SK-N-SH (cell line): Measurements from ENCODE around the gene SLCO3A1. TPM values are rescaled to one million over a fixed set of nuclear protein-coding genes. Genes with fewer than 3 reads are reported as not detected.

Experiments used
- CTCF ChIA-PET: fragments of 300-600, 350-600 bp; formaldehyde crosslinking; extraction: SDS; loops from one replicate; lab custom pipeline; 2021; lab: Yijun Ruan, JAX
- POLR2A ChIA-PET: fragments of 350-600 bp; sonication (Branson Sonifier 250); formaldehyde crosslinking; extraction: SDS; loops from one replicate; lab custom pipeline; 2020; ENCODE audit warnings: antibody characterized with exemption, inconsistent platforms; lab: Yijun Ruan, JAX
- DNase-seq: peaks from one replicate; pipeline ENCODE4 v3.0.0; 2012
- H2AFZ ChIP-seq: fragments of 200-600 bp; sonication (generic); 2 replicates; pipeline ENCODE4 v1.8.1; 2016; ENCODE audit warnings: antibody characterized with exemption, mild to moderate bottlenecking, low read depth
- H3F3A ChIP-seq: fragments of 200-600 bp; sonication (generic); replicated peaks from 2 replicates; pipeline ENCODE3; 2016; ENCODE audit warnings: antibody characterized with exemption, mild to moderate bottlenecking; ENCODE audit not compliant: insufficient read depth
- H3K27ac ChIP-seq, 2 experiments: fragments of 200-500 bp in 1 of 2; fragments of 200-600 bp in 1 of 2; sonication (Bioruptor generic) in 1 of 2; sonication (generic), shearing (Covaris generic) in 1 of 2; 2 replicates each; pipeline versions ENCODE4 v1.5.1 to v1.6.1; 2014 to 2016; ENCODE audit warnings: low read depth in 2 of 2, inconsistent platforms in 1 of 2, low read length in 1 of 2, mild to moderate bottlenecking in 1 of 2, mixed read lengths in 1 of 2
- H3K27me3 ChIP-seq: fragments of 200-600 bp; sonication (generic), shearing (Covaris generic); 2 replicates; pipeline ENCODE4 v1.6.1; 2016; ENCODE audit warnings: mixed run types; ENCODE audit not compliant: insufficient read depth
- H3K36me3 ChIP-seq, 2 experiments: fragments of 200-500 bp in 1 of 2; fragments of 200-600 bp in 1 of 2; sonication (Bioruptor generic) in 1 of 2; sonication (generic) in 1 of 2; replicated peaks in 1 of 2; 2 replicates each; pipeline versions ENCODE3 to v1.5.1; 2014 to 2016; ENCODE audit warnings: low read length in 1 of 2, mild to moderate bottlenecking in 1 of 2; ENCODE audit not compliant: insufficient read depth in 2 of 2, control insufficient read depth in 1 of 2
- H3K4me1 ChIP-seq, 2 experiments: fragments of 200-500 bp in 1 of 2; fragments of 200-600 bp in 1 of 2; sonication (Bioruptor generic) in 1 of 2; sonication (generic), shearing (Covaris generic) in 1 of 2; 2 replicates each; pipeline versions ENCODE4 v1.5.1 to v1.6.1; 2014 to 2016; ENCODE audit warnings: low read depth in 1 of 2, low read length in 1 of 2, mixed run types in 1 of 2; ENCODE audit not compliant: insufficient read depth in 2 of 2, control insufficient read depth in 1 of 2
- H3K4me2 ChIP-seq: fragments of 200-600 bp; sonication (generic), shearing (Covaris generic); 2 replicates; pipeline ENCODE4 v1.6.1; 2017; ENCODE audit warnings: mixed run types
- H3K4me3 ChIP-seq, 2 experiments: fragments of 200-500 bp in 1 of 2; fragments of 200-600 bp in 1 of 2; sonication (Bioruptor generic) in 1 of 2; sonication (generic), shearing (Covaris generic) in 1 of 2; 2 replicates each; pipeline versions ENCODE4 v1.5.1 to v1.8.1; 2014 to 2016; ENCODE audit warnings: low read depth in 2 of 2, inconsistent platforms in 1 of 2, low read length in 1 of 2, mild to moderate bottlenecking in 1 of 2, mixed read lengths in 1 of 2, moderate library complexity in 1 of 2
- H3K79me2 ChIP-seq: fragments of 200-600 bp; sonication (generic); 2 replicates; pipeline ENCODE4 v1.8.1; 2017; ENCODE audit warnings: mild to moderate bottlenecking; ENCODE audit not compliant: insufficient read depth
- H3K9ac ChIP-seq: fragments of 200-600 bp; sonication (generic); 2 replicates; pipeline ENCODE4 v1.6.1; 2017; ENCODE audit warnings: mixed run types
- H3K9me2 ChIP-seq: fragments of 200-600 bp; sonication (generic); 2 replicates; pipeline ENCODE4 v1.6.1; 2017; ENCODE audit warnings: mixed run types
- H3K9me3 ChIP-seq: fragments of 200-600 bp; sonication (generic); 2 replicates; pipeline ENCODE4 v1.6.1; 2017; ENCODE audit warnings: mixed run types, mild to moderate bottlenecking, moderate library complexity
- H4K20me1 ChIP-seq: fragments of 200-600 bp; sonication (generic); 2 replicates; pipeline ENCODE4 v1.6.1; 2017; ENCODE audit warnings: mild to moderate bottlenecking, mixed run types; ENCODE audit not compliant: insufficient read depth
- FOSL2 ChIP-seq: IDR thresholded peaks from 2 replicates; pipeline ENCODE4 v1.4.0; 2012; ENCODE audit warnings: low read depth, mild to moderate bottlenecking, moderate library complexity, borderline replicate concordance
- GABPA ChIP-seq: IDR thresholded peaks from 2 replicates; pipeline ENCODE4 v1.4.0; 2012; ENCODE audit warnings: low read depth, mild to moderate bottlenecking
- IRF3 ChIP-seq: fragments of 150-350 bp; IDR thresholded peaks from 2 replicates; pipeline ENCODE4 v1.6.1; 2016; ENCODE audit warnings: mild to moderate bottlenecking, low read depth, low read length
- JUND ChIP-seq: IDR thresholded peaks from 2 replicates; pipeline ENCODE4 v1.4.0; 2012
- MEF2A ChIP-seq: IDR thresholded peaks from 2 replicates; pipeline ENCODE4 v1.4.0; 2012; ENCODE audit warnings: low read depth, borderline replicate concordance
- MXI1 ChIP-seq: IDR thresholded peaks from 2 replicates; pipeline ENCODE4 v1.6.1; 2012; ENCODE audit warnings: mild to moderate bottlenecking, low read depth, low read length, improper control_type of control experiment
- NRF1 ChIP-seq: IDR thresholded peaks from 2 replicates; pipeline ENCODE4 v1.6.1; 2012; ENCODE audit warnings: low read depth, mild to moderate bottlenecking, low read length
- PBX3 ChIP-seq: IDR thresholded peaks from 2 replicates; pipeline ENCODE4; 2012
- RAD21 ChIP-seq: IDR thresholded peaks from 2 replicates; pipeline ENCODE4 v1.6.1; 2012; ENCODE audit warnings: mild to moderate bottlenecking, low read length
- RXRA ChIP-seq: IDR thresholded peaks from 2 replicates; pipeline ENCODE4 v1.4.0; 2012; ENCODE audit warnings: low read depth, mild to moderate bottlenecking, borderline replicate concordance
- SIN3A ChIP-seq: IDR thresholded peaks from 2 replicates; pipeline ENCODE4 v1.6.1; 2012; ENCODE audit warnings: low read depth, mild to moderate bottlenecking, low read length, moderate library complexity, borderline replicate concordance
- TEAD4 ChIP-seq: IDR thresholded peaks from 2 replicates; pipeline ENCODE4 v1.4.0; 2012; ENCODE audit warnings: mild to moderate bottlenecking, borderline replicate concordance; ENCODE audit not compliant: insufficient read depth
- USF2 ChIP-seq: fragments of 150-350 bp; IDR thresholded peaks from 2 replicates; pipeline ENCODE4 v1.6.1; 2017; ENCODE audit warnings: antibody characterized with exemption, low read length, low read depth, borderline replicate concordance
- WGBS: methylation state at CpG from one replicate; pipeline ENCODE4 v1.1.6; 2017; ENCODE audit warnings: low lambda C conversion rate; 5-methylcytosine and 5-hydroxymethylcytosine counted together
- polyA plus RNA-seq, 3 experiments: library from polyadenylated mRNA; depleted of rRNA; stranded (reverse); fragments of >200 nt; gene quantifications; 2 replicates each; pipeline ENCODE4 v1.2.3, GENCODE V29; 2012
- TF ChIP-seq, protein P1 (sequence below): IDR thresholded peaks from 2 replicates; pipeline ENCODE4 v1.4.0; 2012; ENCODE audit warnings: low read depth, borderline replicate concordance

Gene SLCO3A1
- polyA plus RNA-seq, 1 of the 3 experiments (the other 2 are of a cell fraction): 19.7 TPM

GRCh38 chr15:92159481-92159880 lies 306.0 kb downstream of the SLCO3A1 start:
- no peaks in the 10 kb centered on the region for H3F3A ChIP-seq
- ChIA-PET POLR2A (no interaction called here), CTCF (no interaction called here)
- H3K79me2 ChIP-seq: no peaks in the 10 kb centered on the region
- H2AFZ ChIP-seq: no peak overlapping the region
- no peaks in the 10 kb centered on the region for H4K20me1 ChIP-seq
- peaks cover 0 to 3% of the 10 kb centered on the region in 2 experiments; a peak in 1 of 4 replicates for H3K4me1 ChIP-seq
- H3K27ac ChIP-seq: no peak overlapping the region
- no peak overlapping the region for H3K4me3 ChIP-seq
- H3K9me2 ChIP-seq: no peaks in the 10 kb centered on the region
- peaks cover 0 to 3% of the 10 kb centered on the region in 2 experiments for H3K36me3 ChIP-seq
- no peaks in the 10 kb centered on the region for H3K9me3 ChIP-seq
- TF ChIP-seq FOSL2 (no peak), SIN3A (no peak), RXRA (no peak), MEF2A (no peak), NRF1 (no peak), USF2 (no peak), JUND (no peak)
- TF ChIP-seq, protein P1, sequence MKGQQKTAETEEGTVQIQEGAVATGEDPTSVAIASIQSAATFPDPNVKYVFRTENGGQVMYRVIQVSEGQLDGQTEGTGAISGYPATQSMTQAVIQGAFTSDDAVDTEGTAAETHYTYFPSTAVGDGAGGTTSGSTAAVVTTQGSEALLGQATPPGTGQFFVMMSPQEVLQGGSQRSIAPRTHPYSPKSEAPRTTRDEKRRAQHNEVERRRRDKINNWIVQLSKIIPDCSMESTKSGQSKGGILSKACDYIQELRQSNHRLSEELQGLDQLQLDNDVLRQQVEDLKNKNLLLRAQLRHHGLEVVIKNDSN: no peak
- no peak overlapping the region for H3K4me2 ChIP-seq
- no peak overlapping the region for H3K9ac ChIP-seq
- H3K27me3 ChIP-seq: no peaks in the 10 kb centered on the region
- DNase-seq: no peak
- WGBS: 91% methylated on average over 2 of the region's 2 CpGs

GRCh38 chr15:92159906-92160841 lies 306.7 kb downstream of the SLCO3A1 start:
- peaks cover 0 to 3% of the 10 kb centered on the region in 2 experiments; a peak in 1 of 4 replicates for H3K4me1 ChIP-seq
- DNase-seq: peak; percentile 14
- no peaks in the 10 kb centered on the region for H3K27me3 ChIP-seq
- no peak overlapping the region for H2AFZ ChIP-seq
- no peaks in the 10 kb centered on the region for H3K9me3 ChIP-seq
- 89% methylated on average over 15 of the region's 15 CpGs for WGBS
- no peaks in the 10 kb centered on the region for H3K79me2 ChIP-seq
- no peaks in the 10 kb centered on the region for H3F3A ChIP-seq
- no peak overlapping the region for H3K9ac ChIP-seq
- H4K20me1 ChIP-seq: no peaks in the 10 kb centered on the region
- ChIA-PET CTCF (interaction anchor here (1.5 kb wide), 1 partner anchor 35 kb away, joined by 5 read pairs; no protein-coding TSS in a partner anchor), POLR2A (no interaction called here)
- H3K27ac ChIP-seq: no peak overlapping the region
- H3K9me2 ChIP-seq: no peaks in the 10 kb centered on the region
- TF ChIP-seq RAD21 (no peak), IRF3 (no peak), PBX3 (no peak), GABPA (no peak), TEAD4 (no peak), MXI1 (no peak)
- TF ChIP-seq, all 33 proteins: peak for 0
- H3K4me3 ChIP-seq: no peak overlapping the region
- peaks cover 0 to 4% of the 10 kb centered on the region in 2 experiments for H3K36me3 ChIP-seq
- H3K4me2 ChIP-seq: no peak overlapping the region
